HEK293T (cell line): Measurements from ENCODE around the gene TTC8.

Experiments used
- ELF4 ChIP-seq: fragments of 450-650 bp; IDR thresholded peaks from 2 replicates; pipeline ENCODE4 v1.6.1; 2017; ENCODE audit warnings: antibody characterized with exemption
- FOXA1 ChIP-seq: fragments of 450-650 bp; IDR thresholded peaks from 2 replicates; pipeline ENCODE4 v1.6.1; 2016; ENCODE audit warnings: mild to moderate bottlenecking
- FOXM1 ChIP-seq: fragments of 450-650 bp; IDR thresholded peaks from 2 replicates; pipeline ENCODE4 v1.6.1; 2017; ENCODE audit warnings: mild to moderate bottlenecking, borderline replicate concordance
- HDGF ChIP-seq: fragments of 450-650 bp; IDR thresholded peaks from 2 replicates; pipeline ENCODE4 v1.6.1; 2017; ENCODE audit warnings: antibody characterized with exemption, borderline replicate concordance
- L3MBTL2 ChIP-seq: fragments of 450-650 bp; conservative IDR thresholded peaks from 2 replicates; pipeline ENCODE4 v1.6.1; 2016; ENCODE audit warnings: mild to moderate bottlenecking
- SP1 ChIP-seq: fragments of 450-650 bp; IDR thresholded peaks from 2 replicates; pipeline ENCODE4 v1.6.1; 2017
- TARDBP ChIP-seq: fragments of 450-650 bp; IDR thresholded peaks from 2 replicates; pipeline ENCODE4 v1.6.1; 2016
- ZNF384 ChIP-seq: fragments of 450-650 bp; IDR thresholded peaks from 2 replicates; pipeline ENCODE4 v1.6.1; 2016

GRCh38 chr14:88790501-88791251 is 33.8 kb upstream of the TTC8 start:
- TF ChIP-seq ELF4 (no peak), TARDBP (no peak), L3MBTL2 (no peak), HDGF (no peak), FOXM1 (no peak), SP1 (no peak), ZNF384 (no peak), FOXA1 (no peak)
